PFSK-1 (cell line): ENCODE measurements around the gene ZFAND2A.

Experiments
- POLR2AphosphoS5 ChIP-seq: IDR thresholded peaks from 2 replicates; pipeline ENCODE4 v1.6.1; 2012; ENCODE audit warnings: low read depth, mild to moderate bottlenecking, control low read depth, low read length, moderate library complexity
- SIN3A ChIP-seq: IDR thresholded peaks from 2 replicates; pipeline ENCODE4 v1.6.1; 2012; ENCODE audit warnings: mild to moderate bottlenecking, low read length, moderate library complexity, borderline replicate concordance; ENCODE audit not compliant: insufficient read depth
- TF ChIP-seq, protein P1 (sequence below), 2 experiments: IDR thresholded peaks; 2 replicates each; pipeline versions ENCODE4 v1.6.1 to v1.8.0; 2011 to 2012; ENCODE audit warnings: low read depth in 2 of 2, low read length in 2 of 2, control low read depth in 1 of 2, inconsistent platforms in 1 of 2, mild to moderate bottlenecking in 1 of 2, moderate library complexity in 1 of 2; ENCODE audit not compliant: insufficient read depth in 1 of 2

DNA sequence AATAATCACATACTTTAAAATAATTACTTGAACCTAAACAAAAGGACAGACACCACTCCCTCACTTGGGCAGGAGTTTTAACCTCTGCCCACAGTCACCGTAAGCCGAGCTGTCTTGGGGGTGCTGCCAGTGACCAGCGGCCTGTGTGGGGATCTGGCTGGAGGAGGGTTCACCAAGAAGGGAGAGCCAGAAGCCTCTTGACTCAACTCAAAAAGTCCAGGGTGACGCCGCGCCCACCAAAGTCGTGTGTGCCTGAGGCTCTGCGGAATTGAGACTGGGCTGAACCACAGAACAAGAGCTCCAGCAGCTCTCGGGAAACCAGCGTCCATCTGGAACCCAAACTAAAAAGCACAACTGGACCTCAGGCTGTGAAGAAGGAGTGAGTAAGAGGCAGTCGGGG is 35.8 kb downstream of the ZFAND2A start:
- TF ChIP-seq POLR2AphosphoS5 (no peak), SIN3A (no peak)
- TF ChIP-seq, protein P1, sequence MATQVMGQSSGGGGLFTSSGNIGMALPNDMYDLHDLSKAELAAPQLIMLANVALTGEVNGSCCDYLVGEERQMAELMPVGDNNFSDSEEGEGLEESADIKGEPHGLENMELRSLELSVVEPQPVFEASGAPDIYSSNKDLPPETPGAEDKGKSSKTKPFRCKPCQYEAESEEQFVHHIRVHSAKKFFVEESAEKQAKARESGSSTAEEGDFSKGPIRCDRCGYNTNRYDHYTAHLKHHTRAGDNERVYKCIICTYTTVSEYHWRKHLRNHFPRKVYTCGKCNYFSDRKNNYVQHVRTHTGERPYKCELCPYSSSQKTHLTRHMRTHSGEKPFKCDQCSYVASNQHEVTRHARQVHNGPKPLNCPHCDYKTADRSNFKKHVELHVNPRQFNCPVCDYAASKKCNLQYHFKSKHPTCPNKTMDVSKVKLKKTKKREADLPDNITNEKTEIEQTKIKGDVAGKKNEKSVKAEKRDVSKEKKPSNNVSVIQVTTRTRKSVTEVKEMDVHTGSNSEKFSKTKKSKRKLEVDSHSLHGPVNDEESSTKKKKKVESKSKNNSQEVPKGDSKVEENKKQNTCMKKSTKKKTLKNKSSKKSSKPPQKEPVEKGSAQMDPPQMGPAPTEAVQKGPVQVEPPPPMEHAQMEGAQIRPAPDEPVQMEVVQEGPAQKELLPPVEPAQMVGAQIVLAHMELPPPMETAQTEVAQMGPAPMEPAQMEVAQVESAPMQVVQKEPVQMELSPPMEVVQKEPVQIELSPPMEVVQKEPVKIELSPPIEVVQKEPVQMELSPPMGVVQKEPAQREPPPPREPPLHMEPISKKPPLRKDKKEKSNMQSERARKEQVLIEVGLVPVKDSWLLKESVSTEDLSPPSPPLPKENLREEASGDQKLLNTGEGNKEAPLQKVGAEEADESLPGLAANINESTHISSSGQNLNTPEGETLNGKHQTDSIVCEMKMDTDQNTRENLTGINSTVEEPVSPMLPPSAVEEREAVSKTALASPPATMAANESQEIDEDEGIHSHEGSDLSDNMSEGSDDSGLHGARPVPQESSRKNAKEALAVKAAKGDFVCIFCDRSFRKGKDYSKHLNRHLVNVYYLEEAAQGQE (IDR thresholded peaks at IDR 0.05; ENCODE audit: insufficient read depth in 1 of 2, low read depth in 2 of 2, low read length in 2 of 2): no peak
